Measurements from ENCODE around the gene KLHL9.

Gene KLHL9

GRCh38 chr9:21317956-21318923, 17.0 kb downstream of the KLHL9 start:
- DNase-seq: peak in 1 of 2 experiments; percentile 24

- no peak for DNase-seq
These were observed 18.3 kb downstream of the KLHL9 start for GRCh38 chr9:21316860-21317259.

GRCh38 chr9:21316032-21316842, 19.0 kb downstream of the KLHL9 start:
- DNase-seq: no peak

GRCh38 chr9:21314152-21314551, 21.1 kb downstream of the KLHL9 start:
- no peak for DNase-seq

GRCh38 chr9:21311889-21312288, 23.3 kb downstream of the KLHL9 start:
- DNase-seq: no peak

- no peak for DNase-seq
These were observed 30.0 kb downstream of the KLHL9 start, which contains the start of gene IFNA5 for GRCh38 chr9:21305213-21305612. IFNA5 (minus strand) TSS chr9:21305313; CDS start chr9:21305256, 57 bp downstream.

GRCh38 chr9:21295992-21296391, 39.2 kb downstream of the KLHL9 start:
- no peak for DNase-seq

- no peak for DNase-seq
These were observed 40.2 kb downstream of the KLHL9 start for GRCh38 chr9:21294904-21295538.

GRCh38 chr9:21294364-21294774, 40.8 kb downstream of the KLHL9 start:
- DNase-seq: no peak

- DNase-seq: no peak
These were observed 45.4 kb downstream of the KLHL9 start for GRCh38 chr9:21289848-21290247.

- no peak for DNase-seq
These were observed 47.9 kb downstream of the KLHL9 start for GRCh38 chr9:21287280-21287679.

GRCh38 chr9:21286659-21287058, 48.5 kb downstream of the KLHL9 start:
- DNase-seq: no peak

- DNase-seq: no peak
These were observed 49.1 kb downstream of the KLHL9 start for GRCh38 chr9:21286099-21286498.

- DNase-seq: no peak
These were observed 53.9 kb downstream of the KLHL9 start for GRCh38 chr9:21281275-21281674.

Data from cerebellar nuclear complex (tissue), 1 donor.